GM12874 (cell line): ENCODE measurements around the gene MOB1B.
A peak's percentile ranks its signal among the peaks of the same experiment; 100 is the strongest.

Experiments
- TF ChIP-seq, protein P1 (sequence below): IDR thresholded peaks from 2 replicates; pipeline ENCODE4 v1.5.1; 2011; ENCODE audit warnings: low read depth, mild to moderate bottlenecking, control low read depth, low read length, moderate library complexity; ENCODE audit not compliant: insufficient read depth

MOB1B gene

DNA sequence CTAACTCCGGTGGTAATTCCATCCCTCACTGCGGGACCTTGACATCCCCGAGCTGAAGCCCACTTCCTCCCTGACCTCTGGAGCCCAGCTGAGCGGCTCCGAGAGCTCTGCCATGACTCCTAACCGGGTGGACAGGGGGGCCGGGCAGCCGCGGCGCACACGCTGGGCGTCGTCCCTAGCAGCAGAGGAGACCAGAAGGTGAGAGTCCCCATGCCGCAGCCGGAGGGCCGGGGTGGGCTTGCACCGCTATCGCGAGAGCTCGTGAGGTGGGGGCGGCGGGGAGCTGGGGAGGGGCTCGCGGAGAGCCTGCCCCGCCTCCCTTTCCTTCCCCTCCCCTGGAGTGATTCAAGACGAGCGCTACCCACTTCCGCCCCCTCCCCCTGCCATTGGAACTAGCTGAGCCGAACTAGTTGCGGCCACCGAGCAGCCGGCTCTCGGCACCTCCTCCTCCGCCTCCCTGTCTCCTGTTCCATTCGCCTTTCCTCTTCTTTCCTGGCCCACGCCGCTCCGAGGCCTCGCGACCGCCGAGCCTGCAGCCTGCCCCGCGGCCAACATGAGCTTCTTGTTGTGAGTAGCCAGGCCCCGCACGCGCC is at the start of gene MOB1B:
Gene MOB1B, plus strand, starts transcription at position 386 of the 593 bp plus-strand sequence. Its CDS starts 168 bp downstream, at position 554.
- TF ChIP-seq, protein P1, sequence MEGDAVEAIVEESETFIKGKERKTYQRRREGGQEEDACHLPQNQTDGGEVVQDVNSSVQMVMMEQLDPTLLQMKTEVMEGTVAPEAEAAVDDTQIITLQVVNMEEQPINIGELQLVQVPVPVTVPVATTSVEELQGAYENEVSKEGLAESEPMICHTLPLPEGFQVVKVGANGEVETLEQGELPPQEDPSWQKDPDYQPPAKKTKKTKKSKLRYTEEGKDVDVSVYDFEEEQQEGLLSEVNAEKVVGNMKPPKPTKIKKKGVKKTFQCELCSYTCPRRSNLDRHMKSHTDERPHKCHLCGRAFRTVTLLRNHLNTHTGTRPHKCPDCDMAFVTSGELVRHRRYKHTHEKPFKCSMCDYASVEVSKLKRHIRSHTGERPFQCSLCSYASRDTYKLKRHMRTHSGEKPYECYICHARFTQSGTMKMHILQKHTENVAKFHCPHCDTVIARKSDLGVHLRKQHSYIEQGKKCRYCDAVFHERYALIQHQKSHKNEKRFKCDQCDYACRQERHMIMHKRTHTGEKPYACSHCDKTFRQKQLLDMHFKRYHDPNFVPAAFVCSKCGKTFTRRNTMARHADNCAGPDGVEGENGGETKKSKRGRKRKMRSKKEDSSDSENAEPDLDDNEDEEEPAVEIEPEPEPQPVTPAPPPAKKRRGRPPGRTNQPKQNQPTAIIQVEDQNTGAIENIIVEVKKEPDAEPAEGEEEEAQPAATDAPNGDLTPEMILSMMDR: peak; percentile 58

DNA sequence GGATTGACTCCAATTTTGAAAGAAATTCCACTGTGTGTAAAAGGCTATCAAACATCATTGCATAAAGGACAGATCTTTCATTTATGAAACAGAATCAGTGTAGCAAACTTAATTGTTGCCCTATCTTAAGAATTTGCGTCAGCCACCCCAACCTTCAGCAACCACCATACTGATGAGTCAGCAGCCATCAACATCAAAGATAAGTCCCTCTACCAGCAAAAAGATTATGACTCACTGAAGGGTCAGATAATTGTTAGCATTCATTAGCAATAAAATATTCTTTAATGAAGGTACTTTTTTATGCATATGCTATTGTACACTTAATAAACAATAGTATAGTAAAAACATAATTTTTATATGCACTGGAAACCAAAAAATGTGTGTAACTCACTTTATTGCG is 46.7 kb upstream of the MOB1B start:
- TF ChIP-seq, protein P1: no peak

DNA sequence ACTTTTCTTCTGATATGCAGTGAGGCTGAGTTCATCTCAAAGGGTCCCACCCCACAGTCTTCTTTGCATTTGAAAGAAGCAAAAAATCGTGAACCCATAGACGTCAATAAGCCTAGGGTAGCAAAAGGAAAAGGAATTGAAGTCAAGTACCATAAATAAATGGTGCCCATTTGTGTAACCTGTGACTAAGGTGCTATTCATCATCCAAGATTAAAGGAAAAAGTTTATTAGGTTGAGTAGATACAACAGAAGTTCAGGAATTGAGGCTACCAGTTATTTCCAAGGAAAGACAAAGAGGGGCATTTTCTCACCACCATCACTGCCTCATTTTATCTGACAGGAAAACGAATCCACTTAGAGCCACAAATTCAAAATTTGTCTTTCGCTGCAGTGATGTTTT is 43.7 kb upstream of the MOB1B start:
- TF ChIP-seq, protein P1: no peak

DNA sequence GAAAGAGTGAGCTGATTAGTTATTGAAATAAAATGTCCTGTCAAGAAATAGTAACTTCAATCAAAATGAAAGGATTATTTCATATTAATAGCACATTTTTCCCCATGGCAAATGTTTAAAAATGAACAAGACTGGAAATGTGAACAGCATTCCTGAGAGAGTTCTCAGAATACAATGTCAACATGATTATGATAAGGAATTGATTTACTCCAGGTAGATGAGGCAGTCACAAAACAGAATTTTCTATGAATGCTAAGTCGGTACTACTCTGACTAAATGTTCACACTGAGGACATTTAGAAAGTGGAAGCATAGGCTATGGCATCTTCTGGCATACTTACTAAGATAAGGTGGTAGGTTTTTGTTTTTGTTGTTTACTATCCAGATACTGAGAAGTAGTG is 43.1 kb upstream of the MOB1B start:
- TF ChIP-seq, protein P1: no peak

DNA sequence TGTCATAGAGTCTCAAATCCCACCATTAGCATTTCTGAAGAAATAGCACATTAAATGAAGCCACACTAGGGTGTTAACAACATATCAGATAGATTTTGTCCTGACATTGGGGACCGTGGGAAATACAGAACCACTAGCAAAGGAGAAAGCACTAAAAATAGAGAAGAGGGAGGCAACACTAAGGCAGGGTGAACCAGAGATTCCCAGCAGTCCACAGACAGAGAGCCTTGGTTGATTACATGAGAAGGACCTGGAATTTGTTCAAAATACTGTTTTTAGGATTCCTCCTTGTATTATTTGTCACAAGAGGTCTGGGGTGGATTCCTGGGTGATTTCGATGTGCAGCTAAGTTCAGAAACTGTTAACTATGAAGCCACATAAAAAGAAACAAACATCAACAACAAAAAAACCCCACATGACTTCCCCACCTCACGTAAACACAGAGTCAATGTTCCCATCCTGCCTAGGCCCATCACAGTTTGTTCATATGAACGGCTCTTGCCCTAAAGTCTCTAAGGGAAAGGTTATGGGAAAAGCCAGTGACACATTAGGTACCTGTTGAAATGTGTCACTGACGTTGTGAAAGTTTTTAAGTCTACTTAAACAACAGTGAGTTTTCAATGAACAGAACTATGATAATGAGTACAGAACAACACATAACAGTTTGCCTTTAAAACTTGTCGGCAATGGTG is 38.9 kb upstream of the MOB1B start:
- TF ChIP-seq, protein P1: no peak

DNA sequence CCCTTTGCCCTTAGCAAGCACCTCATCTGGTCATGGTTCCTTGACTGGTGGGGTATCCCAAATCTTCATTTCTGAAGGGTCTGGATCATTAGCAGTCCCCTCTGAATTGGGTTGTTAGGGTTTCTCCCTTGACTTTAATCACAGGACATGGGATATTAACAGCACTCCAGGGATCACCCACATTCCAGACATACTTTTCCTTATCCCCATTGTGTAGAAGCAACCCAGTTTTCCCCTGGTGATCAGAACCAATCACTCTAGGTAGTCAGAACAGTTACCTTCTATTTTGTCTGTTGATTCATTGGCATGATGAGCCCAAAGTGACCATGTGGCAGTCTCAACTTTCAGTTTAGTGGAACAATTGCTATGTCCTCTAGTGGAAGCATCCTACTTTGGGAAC is 33.4 kb upstream of the MOB1B start:
- TF ChIP-seq, protein P1: no peak

DNA sequence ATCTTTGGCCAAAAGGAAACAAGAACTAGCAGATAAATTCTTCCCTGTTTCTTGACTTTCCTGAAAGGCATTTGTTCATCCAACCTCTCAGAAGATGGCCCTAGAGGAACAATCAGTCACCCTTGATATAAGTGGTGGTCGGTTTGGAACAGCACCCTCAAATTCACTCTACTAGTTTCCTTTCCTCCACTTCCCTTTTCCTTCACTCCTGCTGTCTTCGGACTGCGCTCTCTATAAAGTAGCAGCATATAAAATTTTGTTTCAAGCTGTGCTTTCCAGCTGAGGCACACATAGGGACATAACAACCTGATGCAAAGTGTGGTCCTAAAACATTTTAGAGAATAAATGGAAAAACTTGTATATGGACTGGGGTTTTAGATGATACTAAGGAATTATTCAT is 29.0 kb upstream of the MOB1B start:
- TF ChIP-seq, protein P1: no peak
